Measurements from ENCODE around the gene VAV2.
A peak's percentile ranks its signal among the peaks of the same experiment; 100 is the strongest.

The VAV2 gene

DNA sequence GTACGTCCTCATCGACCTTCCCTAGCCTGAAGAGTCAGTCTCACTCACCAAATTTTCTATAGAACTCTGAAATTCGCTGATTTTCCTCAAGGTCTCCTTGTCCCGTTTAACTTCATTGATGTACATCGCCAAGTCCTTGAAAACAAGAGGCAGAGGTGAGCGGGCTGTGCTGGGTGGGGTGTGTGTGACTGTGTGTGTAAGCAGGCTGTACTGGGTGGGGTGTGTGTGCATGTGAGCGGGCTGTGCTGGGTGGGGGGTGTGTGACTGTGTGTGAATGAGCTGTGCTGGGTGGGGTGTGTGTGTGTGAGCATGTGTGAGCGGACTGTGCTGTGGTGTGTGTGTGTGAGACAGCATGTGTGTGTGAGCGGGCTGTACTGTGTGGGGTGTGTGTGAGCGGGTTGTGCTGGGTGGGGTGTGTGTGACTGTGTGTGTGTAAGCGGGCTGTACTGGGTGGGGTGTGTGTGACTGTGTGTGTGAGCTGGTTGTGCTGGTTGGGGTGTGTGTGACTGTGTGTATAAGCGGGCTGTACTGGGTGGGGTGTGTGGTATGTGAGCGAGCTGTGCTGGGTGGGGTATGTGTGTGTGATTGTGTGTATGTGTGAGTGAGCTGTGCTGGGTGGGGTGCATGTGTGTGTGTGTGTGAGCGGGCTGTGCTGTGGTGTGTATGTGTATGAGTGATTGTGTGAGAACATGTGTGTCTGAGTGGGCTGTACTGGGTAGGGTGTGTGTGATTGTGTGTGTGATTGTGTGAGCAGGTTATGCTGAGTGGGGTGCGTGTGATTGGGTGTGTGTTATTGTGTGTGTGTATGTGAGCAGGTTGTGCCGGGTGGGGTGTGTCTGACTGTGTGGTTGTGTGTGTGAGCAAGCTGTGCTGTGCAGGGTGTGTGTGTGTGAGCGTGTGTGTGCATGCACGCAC is 200.1 kb downstream of the VAV2 start:
- DNase-seq = no peak

DNA sequence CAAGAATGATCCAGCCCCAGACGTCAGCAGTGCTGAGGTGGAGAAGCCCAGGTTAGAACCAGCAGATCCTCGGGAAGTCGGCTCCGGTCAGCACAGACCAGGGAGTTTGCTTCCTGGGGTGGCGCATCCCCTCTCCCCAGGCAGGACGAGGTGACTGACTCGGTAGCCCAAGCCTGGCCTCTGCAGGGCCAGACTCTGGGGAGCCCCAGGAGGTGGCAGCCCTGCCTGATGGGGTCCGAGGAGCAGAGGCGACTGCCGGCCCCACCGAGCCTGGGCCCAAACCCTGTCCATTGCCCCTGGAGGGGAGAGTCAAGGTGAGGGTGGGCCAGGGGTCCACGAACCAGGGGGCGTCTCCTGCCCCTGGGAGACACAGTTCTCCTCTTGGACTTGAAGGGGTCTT is 201.1 kb downstream of the VAV2 start:
- DNase-seq = no peak

DNA sequence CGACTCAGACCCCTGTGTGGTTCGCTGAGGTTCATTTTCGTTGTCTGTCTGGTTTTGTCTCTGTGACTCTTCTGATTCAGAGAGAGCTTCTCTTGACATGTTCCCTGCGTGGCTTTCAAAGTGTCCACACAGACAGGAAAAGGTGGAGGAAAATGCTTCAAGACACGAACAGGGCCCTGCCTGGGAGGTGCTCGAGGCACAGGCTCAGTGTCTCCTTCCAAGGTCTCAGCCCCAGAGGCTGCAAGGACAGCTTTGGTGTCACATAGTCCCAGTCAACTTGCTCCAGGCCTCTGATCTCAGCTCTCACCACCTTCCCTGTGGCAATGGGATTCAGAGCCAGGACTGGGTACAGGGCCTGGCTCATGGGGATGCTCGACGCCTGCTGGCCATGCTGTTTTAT is 202.3 kb downstream of the VAV2 start:
- no peak for DNase-seq

DNA sequence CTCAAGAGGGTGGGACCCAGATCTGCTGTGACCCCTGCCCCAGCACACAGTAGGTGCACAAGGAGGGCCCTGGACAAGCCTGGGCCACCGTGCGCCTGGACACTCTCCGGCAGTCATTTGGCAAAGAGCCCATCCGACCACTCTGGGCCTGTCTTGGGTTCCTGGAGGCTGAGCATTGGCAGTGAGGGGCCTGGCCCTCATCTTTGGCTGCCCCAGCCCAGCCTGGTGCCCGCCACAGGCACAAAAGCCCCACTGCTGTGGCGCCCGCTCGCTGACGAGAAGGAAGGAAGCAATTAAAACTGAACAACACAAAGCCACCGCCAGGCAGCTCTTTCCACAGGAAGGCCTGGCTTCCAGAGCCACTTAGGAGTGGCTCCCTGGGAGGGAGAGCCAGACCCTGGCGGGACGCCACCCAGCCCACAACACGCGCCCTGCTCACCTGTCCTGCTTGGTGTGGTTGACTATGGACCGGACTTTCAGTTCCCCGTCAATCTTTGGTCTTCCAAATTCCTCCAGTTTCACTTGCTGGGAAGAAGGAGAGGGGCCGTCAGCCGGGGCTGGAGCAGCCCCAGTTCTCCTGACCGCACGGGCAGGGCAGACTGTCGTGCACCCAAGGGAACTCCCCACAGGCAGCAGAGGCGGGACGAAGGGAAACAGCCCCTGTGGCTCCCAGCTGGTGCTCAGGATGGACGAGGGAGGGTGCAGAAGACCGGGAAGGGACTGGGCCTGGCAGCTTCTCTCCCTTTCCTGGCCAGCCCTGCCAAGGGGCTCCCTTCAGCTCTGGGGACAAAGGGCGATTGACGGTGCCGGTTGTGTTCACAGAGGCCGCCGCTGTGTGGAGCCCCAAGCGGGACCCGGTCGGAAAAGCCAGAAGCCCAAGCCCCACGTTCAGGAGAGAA is 203.1 kb downstream of the VAV2 start:
- DNase-seq = no peak

DNA sequence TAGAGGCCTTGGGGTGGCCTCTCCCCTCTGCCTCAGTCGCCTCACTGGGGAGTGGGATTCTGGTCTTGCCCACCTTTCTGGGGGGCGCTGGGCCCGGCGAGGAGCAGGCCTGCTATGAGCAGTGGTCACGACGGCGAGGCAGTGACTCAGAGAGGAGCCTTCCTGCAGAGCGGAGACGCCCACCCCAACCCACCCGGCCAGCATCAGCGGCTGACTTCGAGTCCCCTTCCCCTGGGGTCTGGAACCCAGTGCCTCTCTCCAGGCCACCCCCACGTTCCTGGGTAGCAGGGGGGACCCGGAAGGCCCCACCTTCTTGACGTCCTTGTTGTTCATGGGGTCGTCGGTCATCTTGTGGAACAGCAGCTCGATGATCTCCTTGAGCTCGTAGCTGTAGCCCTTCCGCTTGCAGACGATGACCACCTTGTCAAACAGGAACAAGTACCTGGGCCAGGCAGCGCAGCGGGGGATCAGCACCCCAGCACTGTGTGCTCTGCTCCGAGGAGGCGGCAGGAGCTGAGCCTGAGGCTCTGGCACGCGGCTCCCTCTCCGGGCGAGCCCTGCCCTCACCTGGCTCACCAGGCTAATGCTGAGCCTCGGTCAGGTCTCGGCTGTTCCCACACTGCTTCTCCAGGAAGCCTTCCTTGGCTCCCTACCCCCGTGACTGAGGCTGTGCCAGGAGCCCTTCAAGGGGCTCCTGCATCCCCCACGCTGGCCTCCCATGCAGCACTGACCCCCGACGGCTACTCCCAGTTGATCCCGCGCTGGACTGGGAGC is 203.9 kb downstream of the VAV2 start:
- no peak for DNase-seq

DNA sequence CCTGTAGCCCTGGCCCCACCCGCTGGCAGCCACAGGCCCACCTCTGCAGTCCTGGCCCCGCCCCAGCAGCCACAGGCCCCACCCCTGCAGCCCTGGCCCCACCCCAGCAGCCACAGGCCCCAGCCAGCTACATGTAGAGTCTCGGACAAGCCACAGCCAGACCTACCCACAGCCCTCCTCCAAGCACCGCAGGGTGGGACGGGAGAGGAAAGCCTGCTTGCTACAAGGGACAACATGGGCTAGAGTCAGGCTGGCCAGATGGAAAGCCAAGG is 204.4 kb downstream of the VAV2 start:
- DNase-seq = peak; percentile 56

DNA sequence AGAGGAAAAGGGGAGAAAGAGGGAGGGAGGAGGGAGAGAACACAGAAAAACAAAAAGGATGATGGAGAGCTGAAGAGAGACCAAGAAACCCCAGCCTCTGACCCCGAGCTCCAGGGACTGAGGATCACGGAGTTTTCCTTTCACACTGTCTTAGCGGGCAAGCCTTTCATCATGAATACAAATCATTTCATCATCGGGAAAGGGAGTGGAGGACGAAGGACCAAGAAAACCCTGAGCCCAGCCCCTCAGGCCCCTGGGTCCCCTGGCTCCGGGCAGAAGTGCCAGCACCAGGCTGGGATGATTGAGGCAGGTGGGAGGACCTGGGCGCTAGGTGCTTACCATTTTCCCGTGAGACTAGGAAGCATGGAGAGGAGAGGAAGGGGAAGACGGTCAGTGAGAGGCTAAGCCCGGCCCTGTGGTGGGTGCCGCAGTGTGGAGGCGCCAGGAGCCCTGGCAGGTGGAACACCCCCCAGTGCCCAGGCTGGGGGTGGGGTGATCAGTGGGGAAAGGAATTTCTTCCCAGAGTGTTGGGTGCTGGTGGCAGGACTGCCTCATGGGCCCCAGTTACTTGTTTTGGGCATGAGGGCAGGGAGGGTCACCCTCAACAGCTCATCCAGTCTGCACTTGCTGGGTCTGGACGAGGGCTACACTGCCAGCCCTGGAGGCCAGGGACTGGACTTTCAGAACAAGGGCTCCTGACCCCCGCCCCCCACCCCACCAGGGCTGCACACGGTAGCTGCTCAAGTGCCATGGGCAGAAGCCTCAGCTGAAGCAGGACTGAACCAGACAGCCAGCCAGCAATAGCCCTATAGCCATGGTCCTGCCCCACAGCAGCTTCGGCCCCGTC is 205.0 kb downstream of the VAV2 start:
- DNase-seq = no peak

DNA sequence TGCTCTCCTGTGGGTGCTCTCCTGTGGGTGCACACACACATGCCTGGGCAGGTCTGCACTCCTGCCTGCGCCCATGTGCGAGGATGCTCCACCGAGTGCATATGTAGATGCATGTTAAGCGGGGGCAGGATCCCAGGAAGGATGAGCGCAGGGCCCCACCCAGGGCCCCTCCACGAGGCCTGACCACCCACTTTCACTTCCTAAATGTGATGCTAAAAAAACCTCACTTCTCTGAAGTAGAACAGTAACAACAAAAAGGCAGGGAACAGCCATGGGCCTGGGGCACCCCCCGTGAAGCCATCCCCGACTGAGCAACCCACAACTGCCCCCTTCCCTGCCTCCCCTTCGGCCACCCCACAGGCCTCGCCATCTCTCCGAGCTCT is 205.8 kb downstream of the VAV2 start:
- peak; percentile 54 for DNase-seq

DNA sequence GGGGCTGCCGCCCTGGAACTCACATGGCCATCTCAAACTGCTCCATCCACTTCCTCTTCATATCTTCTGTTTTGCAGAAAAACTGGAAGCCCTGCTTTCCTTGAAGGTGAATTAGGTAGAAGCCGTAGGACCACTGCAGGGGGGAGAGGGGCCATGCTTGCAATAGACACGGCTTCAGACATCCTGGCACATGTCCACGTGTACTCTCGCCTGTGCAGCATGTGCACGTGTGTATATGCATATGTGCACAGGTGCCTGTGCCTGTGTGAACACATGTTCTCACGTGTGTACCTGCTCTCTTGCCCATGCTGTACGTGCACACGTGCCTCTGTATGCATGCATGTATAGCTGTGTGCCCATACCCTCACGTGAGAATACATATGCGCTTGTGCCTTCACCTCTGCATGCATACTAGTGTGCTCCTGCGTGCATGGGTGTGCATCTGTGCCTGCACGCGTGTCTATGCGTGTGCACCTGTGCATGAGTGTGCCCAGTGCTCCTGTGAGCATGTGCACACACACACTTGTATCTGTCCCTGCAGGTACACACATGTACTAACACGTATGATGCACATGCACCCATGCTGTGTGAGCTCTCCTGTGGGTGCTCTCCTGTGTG is 206.3 kb downstream of the VAV2 start:
- DNase-seq = no peak

DNA sequence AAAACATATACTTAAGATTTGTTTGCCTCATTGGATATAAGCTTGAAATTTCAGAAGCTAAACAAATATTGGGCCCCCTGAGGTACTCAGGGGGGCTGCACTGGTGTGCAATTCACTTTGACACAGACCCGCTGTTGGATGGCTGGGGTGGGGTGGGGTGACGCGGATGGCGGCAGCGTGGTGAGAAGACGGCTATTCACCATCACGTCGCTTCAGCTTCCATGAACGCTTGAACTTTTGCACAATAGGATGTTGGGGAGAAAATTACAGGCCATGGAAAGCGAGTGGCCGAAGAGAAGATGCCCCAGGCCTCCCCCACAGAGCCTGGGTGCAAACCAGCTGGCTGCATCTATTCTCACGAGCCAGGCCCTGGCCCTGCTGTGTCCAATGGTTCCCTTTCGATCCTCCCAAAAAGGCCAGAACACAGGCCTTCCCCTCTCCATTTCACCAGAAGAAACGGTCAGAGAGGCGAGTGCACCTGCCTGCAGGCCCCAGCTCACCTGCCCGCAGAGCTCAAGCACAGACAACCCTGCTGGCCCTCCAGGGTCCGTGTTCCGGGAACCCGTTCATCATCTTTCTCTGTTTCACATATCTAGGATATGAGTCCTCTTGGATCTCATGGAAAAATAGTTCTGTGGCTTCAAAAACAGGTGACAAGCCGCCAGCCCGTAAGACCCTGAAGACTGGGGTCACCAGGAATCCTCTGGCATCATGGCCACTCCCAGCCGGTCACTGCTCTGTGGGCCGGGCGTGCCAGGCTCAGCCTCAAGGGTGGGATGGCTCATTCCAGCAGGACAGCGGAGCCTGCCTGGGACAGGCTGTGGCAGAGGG is 207.2 kb downstream of the VAV2 start:
- DNase-seq = no peak

DNA sequence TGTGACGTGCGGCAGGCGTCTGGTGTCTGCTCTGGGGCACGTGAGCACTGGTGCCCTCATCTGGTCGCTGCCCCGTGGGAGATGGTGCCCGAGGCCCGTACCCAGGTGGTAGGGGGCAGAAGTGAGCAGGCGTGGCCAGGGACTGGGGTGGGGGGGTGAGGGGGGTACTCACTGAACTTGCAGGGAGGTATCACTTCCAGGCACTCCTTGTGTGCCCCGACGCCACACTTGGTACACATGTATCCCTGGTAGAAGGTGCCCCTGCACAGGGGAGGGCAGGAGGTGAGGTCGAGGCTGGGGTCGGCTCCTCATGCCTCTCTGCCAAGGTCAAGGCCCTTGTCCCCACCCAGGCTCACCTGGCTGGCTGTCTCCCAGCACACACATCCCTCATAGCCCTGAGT is 208.8 kb downstream of the VAV2 start:
- DNase-seq = no peak

DNA sequence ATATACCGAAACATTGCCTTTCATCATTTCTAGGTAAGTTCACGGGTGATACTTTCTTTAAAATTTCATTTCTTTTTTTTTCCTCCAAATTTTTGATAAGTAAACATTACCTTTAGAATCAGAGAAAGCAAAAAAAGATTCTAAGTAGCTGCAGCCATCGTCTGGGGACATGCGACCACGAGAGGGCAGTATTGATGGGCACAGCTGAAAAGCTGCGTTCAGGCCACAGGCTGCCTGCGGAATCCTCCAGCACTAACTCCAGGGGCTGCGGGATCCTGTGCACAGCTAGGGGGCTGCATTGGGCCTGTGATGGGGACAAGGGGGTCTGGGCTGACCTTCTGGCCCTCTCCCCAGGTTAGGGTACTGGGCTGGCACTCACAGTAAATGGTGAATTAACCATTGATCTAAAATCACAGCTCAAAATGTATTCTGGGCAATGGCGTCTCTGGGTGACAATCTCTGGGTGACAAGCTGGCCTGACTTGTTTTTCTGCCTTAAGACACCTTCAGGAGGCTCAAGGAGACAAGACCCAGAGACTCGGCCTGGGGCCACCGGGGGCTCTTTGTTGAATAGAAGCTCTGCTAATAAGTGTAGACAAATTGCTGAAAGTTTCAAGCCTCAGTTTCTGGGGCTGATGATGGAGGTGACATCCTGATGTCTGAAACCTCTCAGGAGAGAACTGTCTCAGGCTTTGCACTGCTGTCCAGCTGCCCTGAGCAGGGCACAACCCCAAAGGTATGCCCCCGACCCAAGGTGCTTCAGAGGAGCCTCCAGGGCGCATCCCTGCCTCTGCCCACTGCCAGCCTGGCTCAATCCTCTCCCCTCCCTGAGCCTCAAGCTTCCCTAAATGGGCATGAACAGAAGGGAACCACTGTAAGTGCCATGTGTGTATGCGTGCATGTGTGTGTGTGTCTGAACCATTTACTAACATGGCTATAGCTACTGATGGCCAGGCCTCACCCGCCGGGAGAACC is 209.7 kb downstream of the VAV2 start:
- peak; percentile 65 for DNase-seq

DNA sequence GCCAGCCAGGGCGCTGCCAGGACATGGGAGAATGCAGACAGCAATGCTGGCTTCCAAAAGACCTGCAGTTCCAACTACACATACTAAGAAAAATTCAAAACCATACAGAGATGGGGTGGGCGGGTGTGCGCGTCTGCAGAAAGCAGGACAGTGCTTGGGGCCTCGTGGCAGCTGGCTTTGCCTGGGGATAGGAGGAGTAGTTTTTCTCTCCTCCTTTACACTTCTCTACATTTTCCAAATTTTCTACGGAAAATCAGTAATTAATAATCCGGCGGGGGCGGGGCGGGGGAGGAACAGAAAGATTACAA is 210.3 kb downstream of the VAV2 start:
- no peak for DNase-seq

DNA sequence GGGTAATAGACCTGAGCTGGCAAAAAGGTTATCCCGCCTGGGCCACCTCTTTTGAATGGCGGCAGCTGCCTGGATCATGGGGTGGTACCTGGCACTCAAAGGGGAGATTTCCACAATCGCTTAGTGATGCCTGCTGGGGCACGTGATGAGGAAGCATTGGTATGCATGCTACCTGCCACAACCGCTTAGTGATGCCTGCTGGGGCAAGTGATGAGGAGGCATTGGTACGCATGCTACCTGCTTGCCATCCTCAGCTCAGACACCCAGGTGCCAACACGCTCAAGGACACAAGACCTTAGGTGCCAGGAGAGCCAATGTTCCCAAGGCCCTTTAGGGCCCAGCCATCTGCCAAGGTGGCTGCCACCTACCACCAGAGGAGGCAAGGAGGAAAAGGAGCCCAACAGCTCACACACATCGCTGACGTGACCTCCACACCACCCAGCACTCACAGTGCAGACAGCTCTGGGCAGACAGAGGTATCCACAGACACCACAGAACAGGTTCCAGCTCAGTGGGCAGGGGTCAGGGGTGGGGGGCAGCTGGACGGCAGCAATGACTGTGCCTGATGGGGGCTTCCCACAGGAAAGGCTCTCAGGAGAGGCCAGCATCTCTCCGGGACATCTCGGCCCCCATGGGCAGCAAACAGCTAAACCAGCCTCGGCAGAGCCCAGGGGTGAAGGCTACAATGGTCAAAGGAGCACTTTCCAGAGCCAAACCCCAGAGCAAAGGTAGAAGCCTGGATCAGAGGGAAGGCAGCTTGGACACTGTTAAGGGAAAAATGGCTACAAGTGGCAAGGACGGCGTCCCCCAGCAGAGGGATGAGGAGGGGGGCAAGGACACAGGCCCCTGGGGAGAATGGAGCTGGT is 210.9 kb downstream of the VAV2 start:
- no peak for DNase-seq

DNA sequence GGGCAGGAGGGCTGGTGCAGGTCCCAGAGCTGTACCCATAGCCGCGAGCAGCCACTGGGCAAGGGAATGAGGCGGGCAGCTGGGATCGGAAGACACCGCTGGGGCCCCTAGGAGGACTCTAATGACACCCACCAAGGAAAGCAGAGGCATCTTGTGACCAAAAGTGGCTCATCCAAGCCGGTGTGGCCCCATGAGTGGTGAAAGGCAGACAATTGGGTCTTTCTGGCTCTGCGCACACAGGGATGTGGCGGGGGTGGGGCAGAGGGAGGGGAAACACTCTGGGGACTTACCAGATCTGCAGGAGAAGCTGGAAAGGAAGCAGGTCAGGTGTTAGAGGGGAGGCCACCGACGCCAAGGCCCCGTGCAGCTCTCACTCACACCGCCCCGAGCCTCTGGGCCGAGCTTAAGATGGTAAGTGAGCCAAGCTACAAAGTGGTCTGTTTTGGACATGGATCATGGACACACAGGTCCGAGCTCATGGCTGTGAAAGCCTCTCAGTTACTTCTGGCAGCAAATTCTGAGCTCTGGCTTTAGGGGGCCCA is 211.6 kb downstream of the VAV2 start:
- DNase-seq = no peak

DNA sequence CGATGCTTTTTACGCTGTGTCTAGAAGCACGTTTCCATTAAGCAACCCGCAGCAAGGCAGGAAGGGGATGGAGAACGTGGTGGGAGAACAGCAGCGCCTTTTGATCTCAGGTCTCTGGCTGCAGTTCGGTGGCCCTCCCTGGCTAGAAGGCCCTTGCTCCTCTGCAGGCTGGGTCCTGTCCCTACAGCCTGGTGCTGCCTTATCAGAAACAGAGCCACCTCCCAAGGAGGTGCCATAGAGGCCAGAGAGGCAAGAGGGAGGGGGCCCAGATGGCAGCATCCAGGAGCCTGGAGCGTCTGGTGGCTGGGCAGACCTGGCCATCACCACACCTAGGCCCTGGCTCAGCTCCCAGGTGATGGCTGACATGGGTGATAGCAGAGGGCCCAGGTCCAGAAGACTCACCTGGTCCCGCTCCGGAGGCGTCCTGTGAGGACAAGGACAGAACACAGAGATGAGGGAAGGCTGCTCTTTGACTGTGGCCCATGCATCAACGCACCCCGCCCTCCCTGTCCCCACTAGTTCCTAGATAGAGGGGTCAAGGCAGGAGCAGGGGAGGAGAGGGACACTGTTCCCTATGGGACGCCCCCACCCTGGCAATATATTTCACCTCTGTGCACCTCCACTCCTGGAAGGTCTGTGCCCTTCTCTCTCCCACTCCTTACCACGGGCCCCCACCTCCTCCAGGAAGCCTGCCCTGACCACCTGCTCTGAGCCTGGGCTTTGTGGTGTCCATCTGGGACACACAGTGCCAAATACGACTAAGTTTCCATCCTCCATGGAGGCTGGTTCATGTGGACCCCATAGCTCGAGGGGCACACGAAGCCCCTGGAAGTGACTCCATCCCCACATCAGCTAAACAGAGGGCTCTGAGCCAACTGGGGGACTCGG is 212.4 kb downstream of the VAV2 start:
- DNase-seq = no peak

DNA sequence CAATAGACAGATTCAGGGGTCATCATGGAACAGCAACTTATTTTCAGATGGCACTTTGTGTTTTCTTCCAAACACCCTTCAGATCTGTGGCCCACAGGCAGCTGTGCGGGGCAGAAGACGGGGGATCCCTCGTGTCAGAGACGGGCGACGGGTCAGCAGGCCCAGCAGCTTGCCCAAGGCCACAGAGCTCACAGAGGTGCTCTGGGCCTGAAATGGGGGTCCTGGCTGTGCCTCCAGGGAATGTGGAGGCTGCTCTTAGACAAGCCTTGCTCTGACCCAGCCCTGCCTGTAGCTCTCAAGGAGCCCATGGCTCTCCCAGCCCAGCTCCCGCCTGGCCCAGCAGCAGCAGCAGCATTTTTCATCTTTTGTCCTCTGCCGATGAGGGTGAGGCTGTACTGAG is 213.0 kb downstream of the VAV2 start:
- no peak for DNase-seq
